GM18951 (cell line): ENCODE data around the gene TMEM92.
"Not testable (repeated sequence)": the region's sequence is repeated elsewhere in the genome, so short reads cannot be mapped to it uniquely, and the experiment has no call there.

Experiments used
- POLR2A ChIP-seq: IDR thresholded peaks from 4 replicates; pipeline ENCODE4 v1.6.1; 2011; ENCODE audit warnings: mild to moderate bottlenecking; ENCODE audit not compliant: insufficient read length, insufficient read depth; ENCODE audit errors: extremely low read depth
- in situ Hi-C: fragments of 300-500 bp; cut with MboI; formaldehyde crosslinking; loops from one replicate; pipeline ENCODE4 v1.12.0; 2022; ENCODE audit warnings: low sequenced_read_pairs, mixed read lengths, inconsistent platforms; ENCODE audit not compliant: unreplicated experiment

Gene TMEM92

DNA sequence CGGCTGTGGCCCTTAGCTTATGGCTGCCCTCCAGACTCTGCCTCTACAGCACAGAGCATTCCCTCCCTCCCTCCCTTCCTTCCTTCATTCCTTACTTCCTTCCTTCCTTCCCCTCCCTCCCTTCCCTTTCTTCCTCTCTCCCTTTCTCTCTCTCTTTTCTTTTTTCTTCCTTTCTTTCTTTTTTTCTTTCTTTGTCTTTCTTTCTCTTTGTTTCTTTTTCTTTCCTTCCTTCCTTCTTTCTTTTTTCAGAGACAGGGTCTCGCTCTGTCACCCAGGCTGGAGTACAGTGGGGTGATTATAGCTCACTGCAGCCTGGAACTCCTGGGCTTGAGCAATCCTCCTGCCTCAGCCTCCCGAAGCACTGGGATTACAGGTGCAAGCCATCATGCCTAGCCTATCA, 11.7 kb downstream of the TMEM92 start:
- no peak for TF ChIP-seq POLR2A
- in situ Hi-C loops: no loop called here

DNA sequence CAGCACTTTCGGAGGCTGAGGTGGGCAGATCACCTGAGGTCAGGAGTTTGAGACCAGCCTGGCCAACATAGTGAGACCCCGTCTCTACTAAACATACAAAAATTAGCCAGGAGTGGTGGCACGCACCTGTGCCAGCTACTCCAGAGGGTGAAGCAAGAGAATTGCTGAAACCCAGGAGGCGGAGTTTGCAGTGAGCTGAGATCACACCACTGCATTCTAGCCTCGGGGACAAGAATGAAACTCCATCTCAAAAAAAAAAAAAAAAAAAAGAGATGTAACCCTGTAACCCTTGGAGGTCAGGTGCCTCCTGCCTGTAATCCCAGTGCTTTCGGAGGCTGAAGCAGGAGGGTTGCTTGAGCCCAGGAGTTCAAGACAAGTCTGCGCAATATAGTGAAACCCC, 13.0 kb downstream of the TMEM92 start:
- in situ Hi-C loops: not testable (repeated sequence)

DNA sequence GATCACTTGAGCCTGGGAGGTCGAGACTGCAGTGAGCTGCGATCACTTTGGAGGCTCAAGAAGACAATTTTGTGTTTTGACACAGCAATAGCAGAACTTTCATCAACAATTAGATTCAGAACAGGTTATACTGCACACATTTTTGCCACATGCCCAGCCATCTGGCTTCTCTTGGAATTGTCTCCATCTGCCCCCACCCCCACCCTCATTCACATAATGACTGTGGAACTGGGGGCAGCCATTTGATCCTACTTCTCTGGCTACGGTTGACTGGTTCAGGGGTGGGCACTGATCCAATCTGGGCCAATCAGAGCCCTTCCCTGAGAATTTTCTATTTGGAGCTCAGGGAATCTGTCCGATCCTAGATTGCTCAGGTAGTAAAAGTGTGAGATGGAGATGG, 14.0 kb downstream of the TMEM92 start:
- in situ Hi-C loops: no loop called here
- no peak for TF ChIP-seq POLR2A

DNA sequence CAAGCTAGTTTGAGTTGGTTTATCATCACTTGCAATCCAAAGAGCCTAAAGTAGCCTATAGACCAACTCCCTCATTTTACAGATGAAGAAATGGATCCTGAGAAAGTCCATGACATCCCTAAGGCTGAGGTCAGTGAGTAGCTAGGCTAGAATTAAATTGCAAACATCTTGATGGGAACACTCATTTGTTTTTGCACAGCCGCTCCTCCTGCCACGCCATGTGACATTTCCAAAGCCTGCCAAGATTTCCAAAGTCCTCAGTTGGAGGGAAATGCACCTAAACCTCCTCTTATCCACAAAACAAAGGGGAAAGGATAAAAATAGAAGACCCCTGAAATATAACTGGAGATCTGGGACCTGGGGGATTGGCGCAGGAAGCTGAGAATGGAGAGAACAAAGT, 15.0 kb downstream of the TMEM92 start:
- in situ Hi-C loops: no loop called here
- TF ChIP-seq POLR2A: no peak

DNA sequence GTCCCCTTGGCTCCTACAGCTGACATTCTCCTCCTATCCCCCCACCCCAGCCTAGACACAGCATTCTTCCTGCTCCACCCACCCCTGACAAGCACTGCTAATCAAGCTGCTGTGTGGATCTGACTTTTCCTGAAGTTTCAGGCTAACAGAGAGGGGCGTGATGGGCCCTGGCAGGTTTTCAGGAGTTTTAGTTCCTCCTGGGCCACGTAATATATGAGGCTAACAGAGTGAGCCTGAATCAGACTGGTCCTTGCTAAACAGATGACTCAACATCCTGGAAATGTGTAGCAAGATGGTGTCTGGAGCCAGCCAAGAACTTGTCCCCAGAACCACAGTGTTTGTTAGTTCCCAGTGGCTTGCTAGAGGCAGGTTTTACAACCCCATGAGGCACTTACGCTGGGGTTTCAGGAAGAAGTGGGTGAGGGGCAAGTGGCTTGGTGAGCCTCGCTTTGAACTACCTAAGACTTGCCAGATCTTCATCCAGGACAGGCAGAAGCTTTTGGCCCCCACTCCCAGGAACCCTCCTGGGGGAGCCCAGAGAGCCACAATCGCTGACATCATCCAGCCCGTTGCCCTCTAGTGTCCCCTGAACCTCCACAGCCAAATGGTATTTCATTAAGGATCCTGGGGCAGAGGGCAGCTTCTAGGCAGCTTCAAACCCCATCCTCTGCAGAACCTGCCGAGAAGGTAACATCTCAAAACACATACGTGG, 15.9 kb downstream of the TMEM92 start:
- in situ Hi-C loops: loop anchor here (10.0 kb wide), 1 partner anchor 95 kb away; no protein-coding TSS in a partner anchor

DNA sequence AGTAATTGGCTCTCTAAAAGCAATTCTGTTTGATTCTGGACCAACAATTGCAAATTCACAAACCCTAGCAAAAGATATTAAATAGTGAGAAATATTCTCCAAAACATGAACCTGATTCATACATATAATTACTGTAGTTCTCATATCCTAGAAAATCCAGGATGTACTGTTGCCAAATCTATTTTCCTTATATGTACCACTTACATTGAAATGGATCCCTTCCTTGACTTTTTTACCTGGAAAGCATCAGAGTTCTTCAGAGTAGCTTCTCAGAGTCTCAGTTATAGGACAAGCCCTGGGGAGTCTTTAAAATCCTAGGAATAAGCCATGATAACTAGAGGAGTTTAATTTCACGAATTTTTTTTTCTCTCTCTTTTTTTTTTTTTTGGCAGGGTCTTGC, 16.7 kb downstream of the TMEM92 start:
- no peak for TF ChIP-seq POLR2A
- in situ Hi-C loops: loop anchor here (10.0 kb wide), 1 partner anchor 96 kb away; no protein-coding TSS in a partner anchor

More for the DNA sequence above, 15.9 kb downstream of the TMEM92 start:
- TF ChIP-seq POLR2A: no peak

DNA sequence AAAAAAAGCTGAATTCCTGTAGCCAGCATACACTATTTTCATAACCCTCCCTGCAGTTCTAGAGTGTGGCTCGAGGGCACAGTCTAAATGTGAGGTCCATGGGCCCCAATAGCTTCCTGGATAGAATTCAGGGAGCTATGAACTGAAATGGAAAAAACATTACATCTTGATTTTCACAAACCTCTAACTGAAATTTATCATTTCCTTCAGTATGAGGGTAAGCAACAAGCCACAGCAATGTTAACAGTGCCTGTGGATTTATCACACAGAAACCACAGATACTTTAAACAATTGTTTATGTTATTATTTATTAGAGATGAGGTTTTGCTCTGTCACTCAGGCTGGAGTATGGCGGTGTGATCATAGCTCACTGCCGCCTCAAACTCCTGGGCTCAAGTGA, 18.2 kb downstream of the TMEM92 start:
- TF ChIP-seq POLR2A: no peak
- in situ Hi-C loops: loop anchor here (10.0 kb wide), 1 partner anchor 98 kb away; no protein-coding TSS in a partner anchor

DNA sequence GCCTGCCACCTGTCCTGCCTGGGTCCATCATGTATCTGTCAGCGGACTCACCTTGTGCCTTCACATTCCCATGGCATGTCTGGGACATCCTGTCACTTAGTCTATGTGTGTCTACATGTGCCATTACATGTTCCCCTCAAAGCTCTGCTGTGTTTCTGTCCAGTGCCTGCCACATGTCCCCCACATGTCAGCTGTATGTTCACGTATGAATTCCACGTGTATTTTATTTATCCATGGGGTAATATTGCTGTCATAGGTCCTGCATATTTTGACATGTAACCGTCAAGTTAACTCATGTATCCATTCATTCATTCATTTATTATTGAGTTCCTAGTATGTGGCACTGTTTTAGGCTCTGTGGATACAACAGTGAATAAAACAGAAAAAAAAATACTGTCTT, 20.8 kb downstream of the TMEM92 start:
- in situ Hi-C loops: loop anchor here (10.0 kb wide), 1 partner anchor 100 kb away; no protein-coding TSS in a partner anchor
- TF ChIP-seq POLR2A: no peak

DNA sequence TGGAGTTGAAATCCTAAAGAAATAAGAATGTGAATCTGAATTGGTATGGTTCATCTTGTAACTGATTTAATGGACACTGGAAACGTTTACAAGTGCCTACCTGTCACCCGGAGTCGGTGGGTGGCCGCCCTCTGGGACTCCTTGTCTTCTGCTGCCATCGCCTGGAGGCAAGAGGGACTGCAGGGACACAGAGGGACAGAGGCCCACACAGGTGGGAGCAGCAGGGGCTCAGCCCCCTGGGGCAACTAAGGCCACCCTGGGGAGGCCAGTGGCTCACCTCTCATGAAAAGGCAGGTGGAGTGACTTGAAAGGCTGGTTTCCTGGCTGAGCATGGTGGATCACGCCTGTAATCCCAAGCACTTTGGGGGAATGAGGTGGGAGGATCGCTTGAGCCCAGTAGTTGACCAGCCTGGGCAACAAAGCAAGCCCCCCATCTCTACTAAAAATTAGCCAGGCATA, 23.2 kb downstream of the TMEM92 start:
- no peak for TF ChIP-seq POLR2A
- in situ Hi-C loops: loop anchor here (10.0 kb wide), 1 partner anchor 103 kb away; no protein-coding TSS in a partner anchor

DNA sequence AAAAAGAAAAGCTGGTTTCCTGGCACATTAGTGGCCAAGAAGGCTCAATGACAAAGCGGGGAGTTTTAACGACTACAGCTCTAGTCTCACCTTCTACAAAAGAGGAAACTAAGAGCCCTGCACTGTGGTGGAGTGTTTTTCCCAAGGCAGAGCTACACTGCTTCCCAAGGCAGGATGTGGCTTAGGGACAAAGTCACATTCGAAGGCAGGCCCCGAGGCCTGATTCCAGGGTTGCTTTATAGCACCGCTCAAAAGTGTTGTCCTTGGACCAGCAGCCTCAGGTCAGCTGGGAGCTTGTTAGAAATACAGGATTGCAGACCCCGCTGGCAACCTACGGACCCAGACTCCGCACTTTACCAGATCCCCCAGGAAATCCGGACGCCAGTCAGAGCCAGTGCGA, 23.8 kb downstream of the TMEM92 start:
- no peak for TF ChIP-seq POLR2A
- in situ Hi-C loops: loop anchor here (10.0 kb wide), 1 partner anchor 103 kb away; no protein-coding TSS in a partner anchor

DNA sequence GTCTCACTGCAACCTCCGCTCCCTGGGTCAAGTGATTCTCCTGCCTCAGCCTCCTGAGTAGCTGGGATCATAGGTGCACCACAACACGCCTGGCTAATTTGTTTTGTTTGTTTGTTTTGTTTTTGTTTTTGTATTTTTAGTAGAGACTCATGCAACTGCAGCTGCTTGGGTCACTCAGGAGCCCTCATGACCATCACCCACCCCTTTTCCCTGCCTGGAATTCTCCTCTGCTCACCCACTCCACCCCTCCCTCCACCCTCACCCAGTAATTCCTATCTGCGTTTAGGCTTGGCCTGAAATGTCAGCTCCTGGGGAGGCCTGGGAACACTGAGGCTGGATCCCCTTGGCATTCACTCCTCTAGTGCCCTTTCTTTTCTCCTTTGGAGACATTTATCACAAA, 25.5 kb downstream of the TMEM92 start:
- in situ Hi-C loops: loop anchor here (10.0 kb wide), 1 partner anchor 105 kb away; no protein-coding TSS in a partner anchor
- TF ChIP-seq POLR2A: no peak

DNA sequence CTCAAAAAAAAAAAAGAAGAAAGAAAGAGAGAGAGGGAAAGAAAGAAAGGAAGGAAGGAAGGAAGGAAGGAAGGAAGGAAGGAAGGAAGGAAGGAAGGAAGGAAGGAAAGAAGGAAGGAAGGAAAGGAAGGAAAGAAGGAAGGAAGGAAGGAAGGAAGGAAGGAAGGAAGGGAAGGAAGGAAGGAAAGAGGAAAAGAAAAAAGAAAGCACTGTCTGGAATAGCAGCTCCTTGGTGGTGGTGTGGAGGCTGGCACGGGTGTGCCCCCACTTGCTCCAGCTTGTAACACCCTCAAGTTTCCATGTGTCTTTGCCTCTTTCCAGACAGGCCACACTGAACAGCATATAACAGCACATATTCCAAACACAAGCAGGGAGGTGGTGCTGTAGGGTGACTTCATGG, 26.6 kb downstream of the TMEM92 start:
- in situ Hi-C loops: not testable (repeated sequence)

DNA sequence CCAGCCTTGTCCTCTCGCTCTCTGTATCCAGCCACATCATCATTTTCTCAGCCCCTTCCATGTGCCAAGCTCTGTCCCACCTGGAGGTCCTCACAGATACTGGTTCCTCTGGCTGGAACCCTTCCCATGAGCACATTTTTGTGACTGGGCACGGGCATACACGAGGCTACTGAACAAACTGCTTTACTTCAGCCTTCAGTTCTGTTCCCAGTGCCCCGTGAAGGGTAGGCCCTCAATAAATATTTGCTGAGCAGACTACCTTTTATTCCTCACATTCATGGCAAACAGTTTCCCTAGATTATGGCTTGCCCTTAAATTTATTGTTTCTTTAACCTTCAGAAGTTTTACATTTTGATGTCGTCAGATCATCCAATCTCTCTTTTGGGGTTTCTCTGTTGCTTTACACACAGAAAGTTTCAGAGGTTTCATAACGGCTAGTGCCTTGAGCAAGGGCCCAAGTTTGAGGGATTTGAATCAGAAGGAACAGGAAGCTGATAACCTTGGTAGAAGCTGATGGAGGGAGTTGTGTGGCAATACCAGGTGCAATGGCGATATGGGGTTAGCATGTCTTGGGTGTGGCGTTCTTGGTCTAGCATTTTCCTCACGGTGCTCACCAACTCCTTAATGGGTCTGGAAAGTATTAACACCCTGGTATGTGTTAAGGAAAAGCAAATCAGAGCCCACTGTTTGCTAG, 27.8 kb downstream of the TMEM92 start:
- TF ChIP-seq POLR2A: no peak
- in situ Hi-C loops: no loop called here

DNA sequence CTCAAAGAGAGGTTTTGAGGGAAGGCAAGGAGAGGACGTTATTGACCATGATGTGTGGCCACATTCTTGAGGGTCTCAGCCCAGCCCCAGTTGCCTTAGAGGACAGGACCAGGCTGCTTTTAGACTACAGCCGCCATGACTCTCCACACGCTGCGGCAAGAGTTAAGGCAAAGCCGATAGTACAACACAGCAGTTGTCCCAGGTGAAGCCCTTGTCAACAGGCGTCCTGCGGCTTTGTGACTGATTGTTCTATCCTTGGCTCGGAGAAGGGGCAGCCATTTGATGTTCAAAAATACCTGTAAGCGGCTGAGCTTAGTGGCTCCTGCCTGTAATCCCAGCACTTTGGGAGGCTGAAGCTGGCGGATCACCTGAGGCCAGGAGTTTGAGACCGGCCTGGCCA, 28.8 kb downstream of the TMEM92 start:
- no peak for TF ChIP-seq POLR2A
- in situ Hi-C loops: no loop called here
